OCI-LY7 (cell line): ENCODE data around the gene EHBP1.

Source experiments
- CTCF ChIP-seq: fragments of 200-600 bp; sonication (generic); conservative IDR thresholded peaks from 2 replicates; pipeline ENCODE4 v1.5.1; 2014; ENCODE audit warnings: mild to moderate bottlenecking, antibody characterized with exemption, low read length, moderate library complexity, mixed read lengths
- EZH2phosphoT487 ChIP-seq: fragments of 200-600 bp; sonication (generic); IDR thresholded peaks from 2 replicates; pipeline ENCODE4 v1.6.1; 2018; ENCODE audit warnings: low read depth, borderline replicate concordance, mild to moderate bottlenecking, mixed run types, antibody characterized with exemption, low read length, moderate library complexity, mixed read lengths

GRCh38 chr2:63046961-63047320, 341.4 kb downstream of the EHBP1 start:
- TF ChIP-seq CTCF (no peak), EZH2phosphoT487 (no peak)
